SJCRH30 (cell line): Measurements from ENCODE around the gene RNF111. TPM values are rescaled to one million over a fixed set of nuclear protein-coding genes. Genes with fewer than 3 reads are reported as not detected.

Source experiments
- DNase-seq, 2 experiments: peaks; one replicate each; pipeline ENCODE4 v3.0.0-alpha.2; 2015 to 2020
- H3K27ac ChIP-seq: fragments of 250-450 bp; sonication (Bioruptor Pico); 2 replicates; pipeline ENCODE4 v1.5.1; 2020; ENCODE audit warnings: mild to moderate bottlenecking, moderate library complexity
- H3K27me3 ChIP-seq: fragments of 250-450 bp; sonication (Bioruptor Pico); 2 replicates; pipeline ENCODE4 v1.5.1; 2020; ENCODE audit warnings: mild to moderate bottlenecking, moderate library complexity
- H3K36me3 ChIP-seq: fragments of 250-450 bp; sonication (Bioruptor Pico); 2 replicates; pipeline ENCODE4 v1.5.1; 2020; ENCODE audit warnings: mild to moderate bottlenecking, moderate library complexity
- H3K4me1 ChIP-seq: fragments of 250-450 bp; sonication (Bioruptor Pico); 2 replicates; pipeline ENCODE4 v1.5.1; 2020; ENCODE audit warnings: mild to moderate bottlenecking, moderate library complexity
- H3K4me3 ChIP-seq: fragments of 250-450 bp; sonication (Bioruptor Pico); 2 replicates; pipeline ENCODE4 v1.5.1; 2020; ENCODE audit warnings: mild to moderate bottlenecking, moderate library complexity
- H3K9me3 ChIP-seq: fragments of 250-450 bp; sonication (Bioruptor Pico); replicated peaks from 2 replicates; pipeline ENCODE4 v1.5.1; 2020; ENCODE audit warnings: mild to moderate bottlenecking, moderate library complexity
- total RNA-seq: library from RNA; depleted of rRNA; stranded (reverse); fragments of >200 nt; shearing (Covaris generic); gene quantifications from 2 replicates; pipeline ENCODE4 v1.2.3, GENCODE V29; 2014

The RNF111 gene
- total RNA-seq, 1 experiment from 2014 or later = 30.1 TPM

DNA sequence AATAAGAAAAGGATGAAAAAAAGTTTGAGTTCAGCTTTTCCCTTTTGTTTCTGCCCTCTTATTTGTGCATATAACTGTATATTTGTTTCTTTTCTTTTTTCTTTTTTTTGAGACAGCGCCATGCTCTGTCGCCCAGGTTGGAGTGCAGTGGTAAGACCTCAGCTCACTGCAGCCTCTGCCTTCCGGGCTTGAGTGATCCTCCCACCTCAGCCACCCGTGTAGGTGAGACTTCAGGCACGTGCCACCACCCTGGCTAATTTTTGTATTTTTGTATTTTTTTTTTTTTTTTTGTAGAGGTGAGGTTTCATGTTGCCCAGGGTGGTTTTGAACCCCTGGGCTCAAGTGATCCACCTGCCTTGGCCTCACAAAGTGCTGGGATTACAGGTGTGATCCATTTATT is 31.4 kb downstream of the RNF111 start:
- peaks cover 19% of the 10 kb centered on the region for H3K36me3 ChIP-seq
- no peaks in the 10 kb centered on the region for H3K4me1 ChIP-seq
- H3K4me3 ChIP-seq = no peak overlapping the region
- no peaks in the 10 kb centered on the region for H3K9me3 ChIP-seq
- H3K27ac ChIP-seq = no peak overlapping the region
- no peak for DNase-seq
- H3K27me3 ChIP-seq = no peaks in the 10 kb centered on the region

DNA sequence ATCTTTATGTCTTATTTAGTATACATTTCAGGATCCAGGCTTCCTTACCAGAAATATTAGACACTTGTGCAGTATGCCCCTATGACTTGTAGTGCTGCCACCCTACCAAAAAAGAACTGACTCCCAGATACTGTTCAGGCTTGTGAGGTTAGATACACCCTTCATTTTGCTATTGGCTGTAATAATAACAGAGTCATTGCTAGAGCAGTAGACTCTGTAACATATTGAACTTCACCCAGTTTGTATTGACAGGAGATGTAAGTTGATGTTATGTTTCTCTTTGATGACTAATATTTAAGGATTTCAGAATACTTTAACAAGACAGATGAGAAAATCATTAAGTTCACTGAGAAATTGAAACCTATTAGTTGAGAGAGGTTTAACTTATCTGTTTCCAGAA is 32.9 kb downstream of the RNF111 start:
- Histone ChIP-seq H3K27ac (no peak overlapping the region), H3K27me3 (no peaks in the 10 kb centered on the region), H3K4me1 (no peaks in the 10 kb centered on the region), H3K9me3 (no peaks in the 10 kb centered on the region), H3K4me3 (no peak overlapping the region), H3K36me3 (peaks cover 26% of the 10 kb centered on the region)
- no peak for DNase-seq

GRCh38 chr15:59022188-59022587 is 34.7 kb downstream of the RNF111 start:
- Histone ChIP-seq H3K27me3 (no peaks in the 10 kb centered on the region), H3K36me3 (peaks cover 26% of the 10 kb centered on the region), H3K27ac (no peak overlapping the region), H3K9me3 (no peaks in the 10 kb centered on the region), H3K4me3 (no peak overlapping the region), H3K4me1 (no peaks in the 10 kb centered on the region)
- DNase-seq = no peak

DNA sequence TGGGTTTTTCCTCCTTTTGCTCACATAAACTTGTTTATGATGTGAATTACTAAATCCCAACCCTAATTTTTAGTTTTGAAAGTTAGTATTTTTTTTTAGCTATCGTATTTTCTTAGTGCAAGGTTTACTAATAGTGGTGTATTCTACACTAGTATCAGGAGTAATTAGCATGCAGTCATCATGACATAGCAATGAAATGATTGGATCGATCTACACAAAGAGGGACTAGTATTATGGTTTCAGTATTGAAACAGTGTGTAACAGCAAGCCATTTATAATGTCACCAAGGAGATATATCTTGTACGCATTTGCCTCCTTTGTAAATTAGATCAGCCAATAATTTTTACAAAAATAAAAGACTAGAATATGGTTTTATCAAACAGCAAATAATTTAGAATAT is 38.7 kb downstream of the RNF111 start:
- H3K27ac ChIP-seq = no peak overlapping the region
- H3K4me1 ChIP-seq = no peaks in the 10 kb centered on the region
- H3K36me3 ChIP-seq = peaks cover 24% of the 10 kb centered on the region
- no peak for DNase-seq
- H3K27me3 ChIP-seq = no peaks in the 10 kb centered on the region
- no peak overlapping the region for H3K4me3 ChIP-seq
- H3K9me3 ChIP-seq = no peaks in the 10 kb centered on the region

GRCh38 chr15:59028387-59028955 is 41.0 kb downstream of the RNF111 start:
- no peaks in the 10 kb centered on the region for H3K27me3 ChIP-seq
- H3K36me3 ChIP-seq = peaks cover 36% of the 10 kb centered on the region
- no peak for DNase-seq
- H3K4me1 ChIP-seq = no peaks in the 10 kb centered on the region
- H3K27ac ChIP-seq = no peak overlapping the region
- H3K4me3 ChIP-seq = no peak overlapping the region
- H3K9me3 ChIP-seq = no peaks in the 10 kb centered on the region

DNA sequence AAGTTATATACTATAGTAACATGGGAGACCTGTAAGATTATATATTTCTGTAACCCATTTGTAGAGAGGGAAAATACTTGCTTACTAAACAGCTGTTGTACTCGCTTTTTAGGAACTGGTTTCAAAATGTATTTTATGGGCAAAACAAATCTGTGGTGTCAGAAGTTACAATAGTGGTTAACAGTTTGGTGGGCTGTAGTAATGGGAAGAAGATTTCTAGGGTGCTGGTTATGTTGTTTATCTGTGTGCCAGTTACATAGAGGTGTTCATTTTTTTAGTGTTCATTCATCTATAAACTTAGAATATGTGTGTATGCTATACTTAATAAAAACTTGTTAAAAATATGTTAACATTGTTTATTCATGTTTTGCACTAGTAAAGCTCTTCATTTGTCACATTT is 42.1 kb downstream of the RNF111 start:
- no peaks in the 10 kb centered on the region for H3K4me1 ChIP-seq
- no peak overlapping the region for H3K4me3 ChIP-seq
- DNase-seq = no peak
- H3K9me3 ChIP-seq = no peaks in the 10 kb centered on the region
- H3K36me3 ChIP-seq = peaks cover 46% of the 10 kb centered on the region
- H3K27me3 ChIP-seq = no peaks in the 10 kb centered on the region
- H3K27ac ChIP-seq = no peak overlapping the region

DNA sequence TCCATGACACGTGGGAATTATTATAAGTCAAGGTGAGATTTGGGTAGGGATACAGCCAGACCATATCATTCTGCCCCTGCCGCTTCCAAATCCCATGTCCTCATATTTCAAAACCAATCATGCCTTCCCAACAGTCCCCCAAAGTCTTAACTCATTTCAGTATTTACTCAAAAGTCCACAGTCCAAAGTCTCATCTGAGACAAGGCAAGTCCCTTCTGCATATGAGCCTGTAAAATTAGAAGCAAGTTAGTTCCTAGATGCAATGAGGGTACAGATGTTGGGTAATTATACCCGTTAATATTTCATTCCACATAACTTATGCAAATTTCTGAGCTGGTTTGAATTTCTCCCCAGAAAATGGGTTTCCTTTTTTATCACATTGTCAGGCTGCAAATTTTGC is 47.7 kb downstream of the RNF111 start:
- Histone ChIP-seq H3K36me3 (peaks cover 64% of the 10 kb centered on the region), H3K9me3 (no peaks in the 10 kb centered on the region), H3K27me3 (no peaks in the 10 kb centered on the region), H3K27ac (no peak overlapping the region), H3K4me3 (no peak overlapping the region), H3K4me1 (no peaks in the 10 kb centered on the region)
- no peak for DNase-seq

GRCh38 chr15:59039225-59039624 is 51.8 kb downstream of the RNF111 start:
- no peak for DNase-seq
- Histone ChIP-seq H3K9me3 (no peaks in the 10 kb centered on the region), H3K4me3 (no peak overlapping the region), H3K27ac (no peak overlapping the region), H3K4me1 (no peaks in the 10 kb centered on the region), H3K27me3 (no peaks in the 10 kb centered on the region), H3K36me3 (peaks cover 40% of the 10 kb centered on the region)

DNA sequence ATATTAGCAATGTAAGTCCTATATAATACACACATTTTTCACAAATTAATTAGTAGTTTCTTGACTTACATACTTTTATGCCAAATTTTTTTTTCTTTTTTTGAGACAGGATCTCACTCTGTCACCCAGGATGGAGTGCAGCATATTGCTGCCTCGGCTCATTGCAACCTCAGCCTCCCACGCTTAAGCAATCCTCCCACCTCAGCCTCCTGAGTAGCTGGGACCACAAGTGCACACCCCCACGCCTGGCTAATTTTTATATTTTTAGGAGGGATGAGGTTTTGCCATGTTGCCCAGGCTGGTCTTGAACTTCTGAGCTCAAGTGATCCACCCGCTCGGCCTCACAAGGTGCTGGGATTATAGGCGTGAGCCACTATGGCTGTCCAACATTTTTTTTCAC is 54.6 kb downstream of the RNF111 start:
- Histone ChIP-seq H3K27me3 (no peaks in the 10 kb centered on the region), H3K4me1 (no peaks in the 10 kb centered on the region), H3K9me3 (no peaks in the 10 kb centered on the region), H3K36me3 (peaks cover 31% of the 10 kb centered on the region; the same call in 1 of the 2 replicates), H3K4me3 (no peak overlapping the region), H3K27ac (no peak overlapping the region)
- no peak for DNase-seq

GRCh38 chr15:59048897-59049296 is 61.4 kb downstream of the RNF111 start:
- Histone ChIP-seq H3K27ac (no peak overlapping the region), H3K36me3 (peaks cover 31% of the 10 kb centered on the region), H3K4me3 (no peak overlapping the region), H3K9me3 (no peaks in the 10 kb centered on the region), H3K4me1 (no peaks in the 10 kb centered on the region), H3K27me3 (no peaks in the 10 kb centered on the region)
- DNase-seq = no peak

DNA sequence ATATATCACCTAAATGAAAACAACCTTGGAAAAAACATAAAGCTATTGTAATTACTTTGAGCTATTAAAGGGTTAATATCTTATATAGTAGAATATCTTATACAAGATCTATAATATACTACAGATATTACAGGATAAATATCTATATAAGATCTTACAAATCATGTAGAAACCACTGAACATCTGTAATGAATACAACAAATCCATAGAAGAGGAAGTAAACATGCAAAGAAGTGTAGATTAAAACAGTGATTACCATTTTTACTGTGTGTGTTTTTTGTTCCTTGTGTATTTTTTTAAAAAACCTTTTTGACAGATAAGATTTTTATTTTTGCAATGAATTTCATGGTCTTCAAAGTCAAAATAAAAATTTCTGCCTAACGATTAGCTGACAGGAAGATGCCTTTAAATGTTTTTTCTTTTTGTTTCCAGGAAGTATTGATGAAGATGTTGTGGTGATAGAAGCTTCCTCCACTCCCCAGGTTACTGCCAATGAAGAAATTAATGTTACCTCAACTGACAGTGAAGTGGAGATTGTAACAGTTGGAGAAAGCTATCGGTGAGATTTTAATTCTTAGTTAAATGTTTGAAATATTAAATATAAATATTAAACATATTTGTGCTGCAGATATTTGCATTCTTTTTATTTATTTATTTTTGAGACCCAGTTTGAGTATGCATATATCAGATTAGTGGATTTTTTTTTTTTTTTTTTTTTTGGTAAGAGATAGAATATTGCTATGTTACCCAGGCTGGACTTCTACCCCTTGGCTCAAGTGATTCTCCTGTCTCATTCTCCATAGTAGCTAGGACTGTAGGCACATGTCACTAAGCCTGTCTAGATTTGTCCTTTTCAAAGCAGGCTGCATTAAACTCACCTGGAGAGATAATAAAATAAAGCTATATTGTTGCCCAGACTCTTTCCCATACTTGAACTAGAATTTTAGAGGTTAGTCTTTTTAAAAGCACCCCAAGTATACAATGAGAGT is 64.7 kb downstream of the RNF111 start:
- Histone ChIP-seq H3K9me3 (no peaks in the 10 kb centered on the region), H3K36me3 (peaks cover 47% of the 10 kb centered on the region), H3K27me3 (no peaks in the 10 kb centered on the region), H3K4me3 (no peak overlapping the region), H3K27ac (no peak overlapping the region), H3K4me1 (no peaks in the 10 kb centered on the region)
- no peak for DNase-seq

- Histone ChIP-seq H3K4me1 (no peaks in the 10 kb centered on the region), H3K27ac (no peak overlapping the region), H3K27me3 (no peaks in the 10 kb centered on the region), H3K9me3 (no peaks in the 10 kb centered on the region), H3K4me3 (no peak overlapping the region), H3K36me3 (peaks cover 50% of the 10 kb centered on the region)
- DNase-seq = no peak
Measured at GRCh38 chr15:59052915-59053407, 65.5 kb downstream of the RNF111 start.

GRCh38 chr15:59053482-59053881 is 66.0 kb downstream of the RNF111 start:
- Histone ChIP-seq H3K27ac (no peak overlapping the region), H3K27me3 (no peaks in the 10 kb centered on the region), H3K9me3 (no peaks in the 10 kb centered on the region), H3K4me1 (no peaks in the 10 kb centered on the region), H3K4me3 (no peak overlapping the region), H3K36me3 (peaks cover 54% of the 10 kb centered on the region)
- DNase-seq = no peak

- no peak overlapping the region for H3K27ac ChIP-seq
- 0 out of 2 replicates have a peak, but pooled peaks cover 2% of the 10 kb centered on the region for H3K9me3 ChIP-seq
- H3K27me3 ChIP-seq = no peaks in the 10 kb centered on the region
- peaks cover 89% of the 10 kb centered on the region for H3K36me3 ChIP-seq
- no peak for DNase-seq
- no peak overlapping the region for H3K4me3 ChIP-seq
- H3K4me1 ChIP-seq = no peaks in the 10 kb centered on the region
Measured at GRCh38 chr15:59059076-59059597, 71.7 kb downstream of the RNF111 start.

DNA sequence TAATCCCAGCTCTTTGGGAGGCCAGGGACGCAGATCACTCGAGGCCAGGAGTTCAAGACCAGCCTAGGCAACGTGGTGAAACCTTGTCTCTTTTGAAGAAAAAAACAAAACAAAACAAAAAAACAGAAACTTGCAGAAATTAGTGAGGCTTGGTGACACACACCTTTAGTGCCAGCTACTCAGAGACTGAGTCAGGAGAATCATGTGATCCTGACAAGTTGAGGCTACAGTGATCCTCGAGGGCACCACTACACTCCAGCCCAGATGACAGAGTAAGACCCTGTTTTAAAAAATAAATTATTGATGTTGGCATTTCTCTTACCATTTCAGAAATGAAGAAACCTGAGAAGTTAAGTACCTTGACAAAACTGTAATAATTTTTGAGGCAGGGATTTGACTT is 72.9 kb downstream of the RNF111 start:
- Histone ChIP-seq H3K27ac (no peak overlapping the region), H3K4me1 (no peaks in the 10 kb centered on the region), H3K27me3 (no peaks in the 10 kb centered on the region), H3K9me3 (0 out of 2 replicates have a peak, but pooled peaks cover 2% of the 10 kb centered on the region), H3K4me3 (no peak overlapping the region), H3K36me3 (peaks cover 89% of the 10 kb centered on the region)
- DNase-seq = no peak
